HS-5 (cell line): ENCODE results near the gene AQP6.

Experiments used
- DNase-seq: peaks from one replicate; pipeline ENCODE4 v3.0.0-alpha.2; 2012; ENCODE audit warnings: low read depth

The AQP6 gene

DNA sequence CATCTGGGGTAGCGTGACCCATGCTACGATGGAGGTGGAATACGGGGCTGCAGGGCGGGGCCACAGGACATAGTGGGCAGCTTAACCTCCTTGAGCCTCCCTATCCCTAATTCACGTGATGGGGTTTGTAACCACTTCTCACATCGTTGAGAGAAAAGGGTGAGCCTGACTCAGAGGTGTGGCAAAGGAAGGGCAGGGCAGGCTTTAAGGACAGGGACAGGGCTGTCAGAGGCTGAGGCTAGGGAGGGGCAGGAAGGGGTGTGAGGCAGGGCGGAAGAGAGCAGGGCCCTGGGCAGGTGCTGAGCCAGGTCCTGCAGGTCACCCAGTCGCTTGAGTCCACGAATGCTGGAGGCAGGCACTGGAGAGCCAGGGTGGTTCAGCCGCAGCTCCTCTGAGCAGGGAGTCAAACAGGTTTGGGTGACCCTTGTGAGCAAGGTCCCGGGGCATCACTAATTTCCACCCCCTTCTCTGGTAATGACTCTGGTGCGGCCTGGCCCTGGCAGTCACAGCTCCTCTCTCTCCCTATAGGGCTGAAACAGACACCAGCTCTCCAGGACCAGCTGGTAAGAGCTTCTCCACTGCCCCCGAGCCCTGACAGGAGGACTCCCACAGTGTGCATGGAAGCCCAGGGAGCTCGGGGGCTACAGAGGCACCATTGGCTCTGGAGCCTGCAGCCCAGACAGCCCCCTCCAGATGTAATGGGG, 29.7 kb upstream of the AQP6 start:
- no peak for DNase-seq

DNA sequence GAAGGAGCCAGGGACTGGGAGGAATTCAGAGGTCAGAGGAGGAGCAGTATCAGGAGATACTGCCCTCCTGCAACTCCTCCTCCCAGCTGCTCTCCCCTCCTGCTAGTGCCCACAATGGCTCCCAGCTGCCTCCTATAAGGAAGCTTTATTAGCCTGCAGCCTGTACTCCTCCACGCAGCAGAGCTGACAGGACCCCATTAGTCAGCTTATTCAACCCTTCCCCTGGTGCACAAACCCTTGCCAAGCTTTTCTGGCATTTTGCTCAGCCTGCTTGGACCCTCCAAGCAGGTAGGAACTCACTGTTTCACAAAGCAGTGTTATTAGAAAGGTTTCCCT, 29.2 kb upstream of the AQP6 start:
- DNase-seq: no peak

DNA sequence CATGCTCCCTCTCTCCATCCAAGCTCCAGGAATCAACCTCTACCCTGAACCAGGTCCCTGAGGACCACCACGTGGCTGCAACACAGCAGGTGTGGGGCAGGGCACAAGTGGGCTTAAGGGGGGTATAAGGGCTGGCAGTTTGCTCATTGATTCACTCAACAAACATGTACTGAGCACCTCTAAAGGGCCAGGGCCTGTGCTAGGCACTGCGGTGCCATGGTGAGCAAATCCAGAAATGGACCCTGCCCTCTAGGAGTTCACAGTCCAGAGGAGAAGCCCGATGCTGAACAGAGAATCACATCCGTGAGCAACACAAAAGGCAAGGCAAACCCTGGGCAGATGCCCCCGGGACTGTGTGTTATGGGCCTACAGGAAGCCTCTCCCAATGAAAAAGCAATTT, 28.7 kb upstream of the AQP6 start:
- DNase-seq: no peak

DNA sequence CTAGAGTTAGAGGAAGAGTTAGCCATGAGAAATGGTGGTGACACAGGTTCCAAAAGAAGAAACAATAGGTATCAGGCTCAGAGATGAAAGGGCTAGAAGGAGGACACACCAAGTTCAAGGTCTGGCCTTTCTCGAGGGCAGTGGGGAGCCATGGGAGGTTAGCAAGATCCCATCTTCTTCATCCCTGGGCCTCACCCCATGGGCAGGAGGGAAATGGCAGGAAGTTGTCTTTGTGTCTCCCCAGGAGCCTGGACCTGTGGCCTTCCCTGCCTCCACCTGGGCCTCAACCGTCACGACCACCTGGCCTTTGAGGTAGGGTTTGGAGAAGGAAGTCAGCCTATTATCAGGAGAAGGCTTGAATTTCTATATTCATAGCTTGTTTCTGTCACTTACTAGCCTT, 28.0 kb upstream of the AQP6 start:
- DNase-seq: no peak

DNA sequence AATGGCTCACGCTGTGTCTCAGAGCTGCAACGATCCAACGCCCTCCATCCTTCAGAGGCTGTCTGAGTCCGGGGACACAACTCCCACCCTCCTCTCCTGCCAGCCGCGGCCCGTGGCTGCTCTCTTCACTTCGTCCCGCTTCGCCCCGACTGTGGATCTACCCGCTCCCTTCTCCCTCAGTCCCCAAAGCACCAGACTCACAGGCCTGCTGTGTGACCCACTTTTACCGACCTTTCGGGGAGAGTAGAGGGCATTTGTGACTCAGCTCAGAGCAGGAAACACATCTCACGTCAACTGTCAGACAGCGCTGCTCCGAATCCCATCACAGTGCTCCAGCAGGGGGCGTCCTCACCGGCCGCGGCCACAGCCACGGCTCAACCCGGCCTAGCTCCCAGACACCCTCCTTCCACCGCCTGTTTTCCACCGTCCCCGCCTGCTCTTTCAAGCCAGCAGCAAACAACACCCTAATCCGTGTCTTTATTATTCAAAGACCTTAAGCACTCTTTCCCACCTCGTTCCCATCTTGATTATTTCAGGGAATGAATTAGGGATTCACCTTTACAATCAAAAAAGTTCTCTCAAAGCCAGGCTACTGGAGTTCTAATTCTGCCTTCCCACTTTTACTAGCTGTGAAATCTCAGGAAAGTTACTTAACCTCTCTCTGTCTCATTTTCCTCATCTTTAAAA, 27.2 kb upstream of the AQP6 start:
- no peak for DNase-seq

DNA sequence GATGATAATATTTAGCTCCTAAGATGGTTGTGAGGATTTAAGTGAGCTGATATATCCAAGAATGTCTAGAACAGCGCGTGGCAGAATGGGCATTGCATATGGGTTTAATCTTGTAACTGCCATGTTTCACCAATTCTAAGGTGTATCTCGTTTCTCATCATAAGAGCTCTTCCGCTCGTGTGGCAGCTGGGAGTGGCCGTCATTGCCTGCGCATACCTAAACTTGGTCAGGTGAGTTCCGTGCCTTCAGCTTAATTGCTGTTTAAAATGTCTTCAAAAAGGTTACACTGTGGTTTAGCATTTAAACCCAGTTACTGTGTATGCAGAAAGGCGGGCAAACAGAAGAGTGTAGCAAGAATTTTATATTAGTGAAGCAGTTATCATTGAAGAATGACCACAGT, 26.7 kb upstream of the AQP6 start:
- DNase-seq: no peak

DNA sequence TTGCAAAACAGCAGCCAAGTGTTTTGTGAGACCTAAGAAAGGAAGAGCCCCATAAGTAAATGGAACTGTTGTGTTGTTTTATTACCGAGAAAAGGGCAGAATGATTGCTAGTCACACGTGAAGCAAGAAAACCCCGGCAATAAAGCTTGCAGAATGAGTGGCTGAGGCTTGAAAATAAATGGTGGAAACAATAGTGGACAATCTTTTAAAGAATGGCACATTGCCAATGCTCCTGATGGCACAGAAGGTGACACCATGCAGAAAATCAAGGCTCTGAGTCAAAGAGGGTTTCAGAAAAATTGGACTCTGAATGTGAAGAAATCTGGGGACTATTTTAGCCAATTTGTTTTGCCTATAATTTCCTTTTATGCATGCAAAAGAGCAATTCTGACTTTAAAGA, 26.2 kb upstream of the AQP6 start:
- no peak for DNase-seq

DNA sequence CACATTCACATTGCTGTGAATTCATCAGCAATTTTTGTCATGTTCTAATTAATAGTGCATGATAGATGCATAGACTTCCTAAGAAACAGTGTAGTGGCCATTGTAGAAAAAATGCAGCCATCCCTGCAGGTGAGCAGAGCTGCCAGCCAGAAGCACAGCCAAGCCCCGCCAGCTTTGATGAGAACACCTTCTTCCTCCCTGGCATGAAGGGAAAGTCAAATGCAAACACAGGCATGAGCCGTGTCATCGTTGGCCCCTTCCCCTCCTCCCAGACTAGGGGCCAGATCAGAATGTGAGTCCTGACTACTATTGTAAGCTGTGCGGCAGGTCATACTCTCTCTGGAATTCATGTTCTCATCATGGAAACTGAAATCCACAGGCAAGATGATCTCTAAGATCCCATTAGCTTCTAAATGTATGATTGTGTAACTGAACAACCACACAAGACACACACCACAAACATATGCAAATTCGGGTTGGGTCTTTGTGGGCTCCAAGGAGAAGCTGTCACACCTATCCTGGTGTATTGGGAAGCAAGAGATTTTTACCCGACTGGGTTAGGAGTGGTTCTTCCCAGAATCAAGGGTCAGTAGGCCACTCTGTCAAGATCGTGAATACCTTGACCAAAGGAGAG, 25.0 kb upstream of the AQP6 start:
- no peak for DNase-seq

DNA sequence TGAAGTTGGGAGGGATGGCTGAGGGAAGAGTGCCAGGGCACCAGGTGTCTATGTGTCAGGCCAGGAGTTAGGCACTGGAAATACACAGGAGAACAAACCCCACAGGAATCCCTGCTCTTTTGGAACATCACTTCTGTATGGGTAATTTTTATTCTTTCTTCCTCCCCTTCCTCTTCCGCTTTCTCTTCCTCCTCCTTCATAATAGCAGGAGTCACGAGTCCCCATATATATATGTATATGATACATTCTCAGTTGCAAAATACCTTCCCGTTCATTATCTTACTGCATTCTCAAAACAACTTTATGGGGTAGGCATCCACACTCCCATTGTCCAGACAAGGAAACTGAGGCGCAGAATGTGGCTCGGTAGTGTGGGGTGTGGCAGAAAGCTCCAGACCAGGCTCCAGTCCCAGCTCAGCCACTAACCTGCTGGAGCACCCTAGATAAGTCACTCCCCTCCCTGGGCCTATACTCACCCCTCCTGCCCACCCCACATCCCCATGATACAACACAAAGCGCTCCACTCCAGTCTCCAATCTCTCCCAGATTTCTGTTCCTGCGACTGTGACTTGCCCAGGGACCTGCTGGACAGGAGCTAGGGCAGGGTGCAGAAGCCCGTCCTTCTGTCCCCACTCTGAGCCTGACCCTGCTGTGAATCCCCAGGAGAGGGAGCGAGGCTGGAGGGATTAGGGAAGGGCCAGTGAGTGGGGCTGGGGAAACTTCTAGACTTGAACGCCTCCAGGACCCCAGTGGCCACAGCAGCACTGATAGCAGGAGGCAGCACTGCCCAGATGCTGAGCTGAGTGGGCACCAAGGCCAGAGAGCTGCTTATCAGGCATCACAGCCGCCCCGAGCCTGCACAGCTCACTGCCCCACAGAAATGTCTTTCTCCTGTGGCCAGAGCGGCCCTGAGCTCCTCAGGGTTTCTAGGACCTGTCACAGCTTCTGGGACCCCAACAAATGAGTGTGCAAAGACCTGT, 23.6 kb upstream of the AQP6 start:
- DNase-seq: no peak

DNA sequence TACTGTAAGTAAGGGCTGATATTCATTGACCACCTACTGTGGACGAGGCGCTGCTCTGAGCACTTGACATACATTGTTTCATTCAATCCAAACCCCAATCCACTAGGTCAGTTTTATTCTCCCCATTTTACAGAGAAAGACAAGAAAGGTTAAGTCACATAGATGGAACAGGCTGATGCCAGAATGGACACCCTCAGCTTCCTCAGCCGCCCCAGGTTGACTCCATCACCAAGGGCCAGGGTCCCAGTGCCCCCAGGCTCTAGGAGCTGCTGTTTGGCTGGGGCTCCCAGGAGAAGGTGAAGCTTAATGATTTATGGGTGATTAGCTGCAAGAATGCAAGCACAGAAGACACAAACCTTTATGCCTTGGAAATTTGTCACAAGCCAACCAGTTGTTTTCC, 22.9 kb upstream of the AQP6 start:
- DNase-seq: no peak

DNA sequence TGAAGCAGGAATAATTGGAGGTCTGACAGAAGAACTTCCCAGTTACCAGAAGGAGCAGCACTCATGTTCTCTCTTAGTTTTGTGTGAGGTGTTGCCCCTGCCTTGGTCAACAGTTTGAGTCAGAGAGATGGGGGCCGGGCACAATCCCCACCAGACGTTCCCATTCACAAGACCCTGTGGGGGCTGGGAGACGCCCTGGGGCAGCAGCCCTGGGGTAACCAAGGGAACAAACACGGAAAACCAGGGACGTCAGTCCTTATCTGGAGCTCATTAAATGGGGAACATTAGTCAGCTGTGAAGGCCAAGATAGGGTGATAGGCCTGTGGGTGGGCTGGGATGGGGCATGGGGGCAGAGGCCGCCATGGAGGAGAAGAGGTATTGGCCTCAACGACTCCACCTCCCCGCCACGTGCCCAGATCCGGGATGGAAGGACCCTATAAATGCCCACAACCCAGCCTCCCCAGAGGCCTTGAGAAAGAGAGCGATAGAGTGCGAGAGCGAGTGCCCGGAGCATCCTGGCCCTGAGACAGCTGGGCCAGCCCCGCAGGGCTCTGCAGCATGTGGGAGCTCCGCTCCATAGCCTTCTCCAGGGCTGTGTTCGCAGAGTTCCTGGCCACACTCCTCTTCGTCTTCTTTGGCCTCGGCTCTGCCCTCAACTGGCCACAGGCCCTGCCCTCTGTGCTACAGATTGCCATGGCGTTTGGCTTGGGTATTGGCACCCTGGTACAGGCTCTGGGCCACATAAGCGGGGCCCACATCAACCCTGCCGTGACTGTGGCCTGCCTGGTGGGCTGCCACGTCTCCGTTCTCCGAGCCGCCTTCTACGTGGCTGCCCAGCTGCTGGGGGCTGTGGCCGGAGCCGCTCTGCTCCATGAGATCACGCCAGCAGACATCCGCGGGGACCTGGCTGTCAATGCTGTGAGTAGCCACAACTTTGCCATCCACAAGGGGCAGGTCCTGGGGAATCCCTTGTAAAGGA, 22.2 kb upstream of the AQP6 start, which contains the start of gene AQP2:
TSS of gene AQP2 (plus strand) at position 465 of the 979 bp plus-strand sequence. CDS start at position 559, 94 bp downstream.
- DNase-seq: no peak

DNA sequence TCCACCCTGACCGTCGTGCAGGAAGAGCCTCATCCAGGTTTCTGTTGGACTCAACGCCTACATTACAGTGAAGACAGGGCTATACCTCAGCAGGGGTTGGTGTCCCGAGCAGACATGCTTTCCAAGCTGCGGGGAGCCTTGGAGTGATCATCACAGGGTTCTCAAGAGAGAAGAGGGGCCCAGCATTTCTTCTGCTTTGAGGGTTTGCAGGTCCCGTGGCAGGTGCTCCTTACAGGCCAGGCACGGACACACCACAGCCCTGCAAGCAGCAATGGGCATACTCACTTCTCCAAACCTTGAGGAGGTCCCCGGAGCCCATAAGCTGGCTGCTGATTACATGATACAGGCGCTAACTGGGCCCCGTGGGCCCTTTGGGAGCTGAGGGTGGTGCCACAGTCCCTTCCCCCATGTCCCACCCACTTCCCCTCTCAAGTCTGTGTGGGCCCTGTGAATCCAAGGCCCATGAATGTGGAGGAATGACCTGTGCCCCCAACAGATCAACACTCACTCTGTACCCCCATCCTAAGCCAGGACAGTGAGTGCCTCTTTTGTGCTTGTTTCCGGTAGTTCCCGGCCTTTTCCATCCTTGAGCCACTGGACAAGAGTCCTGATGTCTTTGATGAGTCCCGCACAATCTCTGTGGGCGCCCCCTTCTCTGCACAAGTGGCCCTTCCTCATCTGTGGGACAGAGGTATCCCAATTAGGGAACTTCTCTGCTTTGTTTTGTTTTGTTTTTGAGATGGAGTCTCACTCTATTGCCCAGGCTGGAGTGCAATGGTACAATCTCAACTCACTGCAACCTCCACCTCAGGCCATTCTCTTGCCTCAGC, 21.1 kb upstream of the AQP6 start:
- no peak for DNase-seq

DNA sequence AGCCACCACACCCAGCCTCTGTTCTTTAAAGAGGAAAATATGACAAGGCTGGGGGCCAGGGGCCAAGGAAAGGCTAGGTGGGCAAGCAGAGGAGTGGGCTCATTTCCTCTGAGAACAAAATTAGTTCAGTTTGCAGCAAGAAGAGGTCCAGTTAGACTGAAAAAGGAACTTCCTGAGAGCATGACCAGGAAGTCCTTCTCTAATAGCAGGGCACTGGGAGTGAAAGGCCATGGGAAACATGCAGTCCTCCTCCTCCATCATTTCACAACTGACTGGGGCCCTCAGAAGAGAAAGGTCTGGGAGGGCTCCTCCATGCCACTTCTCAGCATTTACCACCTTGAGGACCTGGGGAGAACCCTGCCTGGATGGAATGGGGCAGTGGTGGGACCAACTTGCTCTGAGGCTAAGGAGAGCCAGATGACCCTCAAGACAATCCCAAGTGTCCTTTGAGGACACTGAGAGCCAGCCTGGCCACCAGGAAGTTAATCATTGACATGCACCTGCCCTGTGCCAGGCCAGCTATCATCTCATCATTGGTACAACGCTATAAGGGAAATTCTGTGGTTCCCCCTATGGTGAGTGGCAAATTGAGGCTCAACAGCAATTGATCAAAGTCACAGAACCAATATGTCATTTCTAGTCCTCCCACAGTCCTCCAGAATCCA, 20.2 kb upstream of the AQP6 start:
- DNase-seq: no peak

DNA sequence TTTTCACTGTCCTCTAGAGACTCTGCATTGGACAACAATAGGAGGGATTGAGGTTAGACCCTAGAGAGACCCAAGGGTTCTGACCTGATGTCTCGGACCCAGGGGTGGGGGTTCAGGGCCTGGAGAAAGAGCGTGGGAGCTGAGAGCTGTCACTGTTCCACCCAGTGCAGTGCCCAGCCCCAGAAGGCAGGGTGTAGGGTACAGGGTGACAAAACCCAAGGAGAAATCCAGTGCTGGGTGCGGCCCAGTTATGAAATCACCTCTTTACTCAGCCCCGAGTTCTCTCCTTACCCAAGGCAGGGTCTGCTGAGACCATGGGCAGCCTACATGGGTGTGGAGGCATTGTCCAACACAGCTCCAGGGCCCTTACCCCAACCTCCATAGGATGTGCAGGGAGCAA, 19.6 kb upstream of the AQP6 start:
- DNase-seq: no peak

DNA sequence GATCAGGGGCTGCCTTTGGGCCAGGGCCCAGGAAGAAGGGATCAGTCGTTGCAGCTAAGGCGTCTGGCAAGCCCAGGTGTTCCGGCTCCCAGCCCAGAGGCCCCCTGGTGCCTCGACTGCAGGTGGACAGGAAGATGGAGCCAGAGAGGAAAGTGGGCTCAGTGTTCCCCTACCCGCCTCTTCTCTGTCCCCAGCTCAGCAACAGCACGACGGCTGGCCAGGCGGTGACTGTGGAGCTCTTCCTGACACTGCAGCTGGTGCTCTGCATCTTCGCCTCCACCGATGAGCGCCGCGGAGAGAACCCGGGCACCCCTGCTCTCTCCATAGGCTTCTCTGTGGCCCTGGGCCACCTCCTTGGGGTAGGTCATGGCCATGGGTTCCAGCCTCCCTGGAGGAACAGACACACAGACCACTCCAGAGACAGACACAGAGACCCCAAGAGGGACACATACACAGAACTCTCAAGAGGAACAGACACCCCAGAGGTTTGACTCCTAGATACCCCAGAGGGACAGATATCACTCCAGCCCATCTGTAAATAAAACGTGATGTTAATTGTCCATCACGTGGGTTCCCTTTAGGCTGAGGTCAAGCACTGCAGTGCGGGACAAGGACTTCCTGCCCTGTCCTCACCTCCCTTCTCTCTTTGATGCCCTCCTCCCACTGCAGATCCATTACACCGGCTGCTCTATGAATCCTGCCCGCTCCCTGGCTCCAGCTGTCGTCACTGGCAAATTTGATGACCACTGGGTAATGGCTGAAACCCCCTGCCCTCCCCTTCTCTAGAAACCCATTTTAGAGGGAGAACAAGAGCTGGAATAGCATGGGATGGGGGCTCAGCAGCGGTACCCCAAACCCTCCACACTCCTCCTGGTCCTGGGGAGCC, 18.5 kb upstream of the AQP6 start:
- DNase-seq: no peak

DNA sequence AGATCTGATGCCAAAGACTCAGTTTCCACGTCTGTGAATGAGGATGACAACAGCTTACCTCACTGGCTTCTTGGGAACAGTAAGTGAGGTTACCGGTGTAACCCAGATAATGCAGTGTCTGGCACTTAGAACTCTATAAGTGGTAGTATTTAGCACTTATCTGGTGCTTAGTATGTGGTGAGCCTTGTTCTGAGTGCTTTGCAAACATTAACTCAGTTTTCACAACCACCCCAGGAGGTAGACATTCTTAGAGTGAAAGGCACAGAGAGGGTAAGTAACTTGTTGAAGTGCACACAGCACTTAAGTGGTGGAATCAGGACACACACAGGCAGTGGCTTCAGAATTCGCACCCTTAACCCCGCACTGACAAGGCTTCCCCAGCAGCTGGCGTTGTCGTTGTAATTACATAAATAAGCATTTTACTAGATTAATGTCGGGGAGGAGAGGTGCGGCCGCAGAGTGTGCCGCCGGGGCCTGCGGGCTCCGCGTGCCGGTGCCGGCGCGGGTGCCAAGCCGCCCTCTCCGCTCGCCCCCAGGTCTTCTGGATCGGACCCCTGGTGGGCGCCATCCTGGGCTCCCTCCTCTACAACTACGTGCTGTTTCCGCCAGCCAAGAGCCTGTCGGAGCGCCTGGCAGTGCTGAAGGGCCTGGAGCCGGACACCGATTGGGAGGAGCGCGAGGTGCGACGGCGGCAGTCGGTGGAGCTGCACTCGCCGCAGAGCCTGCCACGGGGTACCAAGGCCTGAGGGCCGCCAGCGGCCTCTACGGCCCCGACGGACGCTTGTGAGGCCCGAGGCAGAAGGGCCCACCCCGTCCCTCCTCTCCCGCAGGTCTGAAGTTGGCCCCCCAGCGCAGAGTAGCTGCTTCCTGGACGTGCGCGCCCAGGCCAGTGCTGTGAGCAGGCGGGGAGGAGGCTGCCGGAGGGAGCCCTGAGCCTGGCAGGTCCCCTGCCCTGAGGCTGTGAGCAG, 17.6 kb upstream of the AQP6 start:
- no peak for DNase-seq

DNA sequence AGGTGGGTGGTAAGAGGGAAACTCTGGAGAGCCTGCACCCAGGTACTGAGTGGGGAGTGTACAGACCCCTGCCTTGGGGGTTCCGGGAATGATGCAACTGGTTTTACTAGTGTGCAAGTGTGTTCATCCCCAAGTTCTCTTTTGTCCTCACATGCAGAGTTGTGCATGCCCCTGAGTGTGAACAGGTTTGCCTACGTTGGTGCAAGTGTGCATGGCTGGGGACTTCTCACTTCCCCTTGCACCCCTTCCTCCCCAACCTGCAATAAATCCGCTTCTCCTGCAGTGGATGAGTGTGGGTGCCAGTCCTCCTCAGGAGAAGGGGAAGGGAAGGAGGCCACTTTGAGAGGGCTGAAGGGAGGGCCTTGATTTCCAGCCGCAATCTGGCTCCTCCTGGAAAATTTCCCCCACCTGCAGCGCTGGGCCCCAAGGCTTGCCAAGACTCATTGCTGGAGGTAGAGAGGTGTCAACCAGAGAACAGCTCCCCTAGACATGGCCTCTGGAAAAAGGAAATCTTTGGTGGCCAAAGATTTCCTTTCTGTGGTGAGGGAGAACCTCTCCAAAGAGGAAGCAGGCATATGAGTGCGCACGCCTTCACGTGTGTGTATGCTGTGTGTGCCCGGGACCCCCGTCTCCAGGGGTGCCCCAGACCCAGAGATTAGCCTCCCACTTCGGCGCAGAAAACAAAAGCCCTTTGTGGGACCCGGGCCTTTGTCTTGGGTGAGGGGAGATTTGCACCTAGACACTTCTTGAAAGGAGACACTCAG, 16.7 kb upstream of the AQP6 start:
- DNase-seq: no peak
